T-helper 2 cell treated with Interferon-gamma antibody and Interleukin-4, amounts not matched to agents 100 ng/mL and 5 ng/mL, for 36 hours (primary cell): ENCODE data around the gene MARCKS. TPM values are rescaled to one million over a fixed set of nuclear protein-coding genes. Genes with fewer than 3 reads are reported as not detected.
"Not testable (repeated sequence)": the region's sequence is repeated elsewhere in the genome, so short reads cannot be mapped to it uniquely, and the experiment has no call there.

Source experiments
- intact Hi-C: fragments of 100-400 bp; cut with micrococcal nuclease; formaldehyde crosslinking; loops from one replicate; pipeline ENCODE4 v1.15.1; 2023
- total RNA-seq: library from RNA; stranded (reverse); gene quantifications from 2 replicates; pipeline ENCODE4 v1.2.3, GENCODE V29; 2022

MARCKS gene
- total RNA-seq, 1 donor from 2014 or later, result 0.11 TPM

DNA sequence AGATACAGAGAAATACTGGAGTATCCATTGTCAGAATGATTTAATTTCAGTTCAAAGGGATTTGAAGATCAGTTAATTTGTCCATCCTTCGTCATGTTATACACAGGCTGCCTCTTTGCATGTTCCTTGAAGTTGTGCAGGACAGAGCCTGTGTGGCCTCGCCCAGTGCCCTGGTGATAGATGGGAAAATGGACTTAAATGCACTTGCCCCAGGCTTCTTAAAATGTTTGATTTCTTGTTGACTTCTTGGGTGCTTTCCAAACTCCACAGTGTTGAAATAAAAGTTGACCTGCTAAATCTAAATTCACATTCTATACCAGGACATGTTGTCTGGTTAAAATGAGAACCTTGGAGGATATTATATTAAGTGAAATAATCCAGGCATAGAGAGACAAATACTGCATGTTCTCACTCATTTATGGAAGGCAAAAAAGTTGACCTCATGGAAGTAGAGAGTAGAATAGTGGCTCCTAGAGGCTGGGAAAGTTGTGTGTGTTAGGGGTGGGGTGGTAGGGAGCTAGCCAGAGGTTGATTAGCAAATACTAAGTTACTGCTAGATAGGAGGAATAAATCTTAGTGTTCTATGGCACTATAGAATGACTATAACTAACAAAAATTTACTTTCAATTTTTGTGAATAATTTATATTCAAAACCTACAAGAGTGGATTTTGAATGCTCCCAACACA lies 25.3 kb downstream of the MARCKS start:
- intact Hi-C loops, result no loop called here

GRCh38 chr6:113884011-113884410 lies 26.9 kb downstream of the MARCKS start:
- intact Hi-C loops, result no loop called here

- intact Hi-C loops, result no loop called here
Observed at GRCh38 chr6:113886512-113886911, 29.4 kb downstream of the MARCKS start.

DNA sequence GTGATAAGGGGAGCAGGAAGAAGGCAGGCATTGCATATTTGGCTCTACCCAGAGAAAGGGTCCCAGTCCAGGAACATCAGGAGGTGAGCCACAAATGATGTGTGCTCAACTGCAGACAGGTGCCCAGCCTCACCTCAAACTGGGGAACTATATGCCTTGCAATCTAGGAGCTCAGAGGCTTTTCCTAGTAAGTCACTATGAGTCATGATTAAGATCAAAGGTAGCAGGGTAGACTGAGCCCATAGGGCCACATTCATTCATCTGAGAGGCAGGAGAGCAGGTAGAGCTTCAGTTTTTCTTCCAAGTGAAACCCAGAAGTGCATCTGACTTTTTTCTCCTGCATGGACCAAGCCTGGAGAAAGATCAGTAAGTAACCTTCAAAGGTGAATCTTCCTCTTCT lies 31.3 kb downstream of the MARCKS start:
- intact Hi-C loops, result no loop called here

DNA sequence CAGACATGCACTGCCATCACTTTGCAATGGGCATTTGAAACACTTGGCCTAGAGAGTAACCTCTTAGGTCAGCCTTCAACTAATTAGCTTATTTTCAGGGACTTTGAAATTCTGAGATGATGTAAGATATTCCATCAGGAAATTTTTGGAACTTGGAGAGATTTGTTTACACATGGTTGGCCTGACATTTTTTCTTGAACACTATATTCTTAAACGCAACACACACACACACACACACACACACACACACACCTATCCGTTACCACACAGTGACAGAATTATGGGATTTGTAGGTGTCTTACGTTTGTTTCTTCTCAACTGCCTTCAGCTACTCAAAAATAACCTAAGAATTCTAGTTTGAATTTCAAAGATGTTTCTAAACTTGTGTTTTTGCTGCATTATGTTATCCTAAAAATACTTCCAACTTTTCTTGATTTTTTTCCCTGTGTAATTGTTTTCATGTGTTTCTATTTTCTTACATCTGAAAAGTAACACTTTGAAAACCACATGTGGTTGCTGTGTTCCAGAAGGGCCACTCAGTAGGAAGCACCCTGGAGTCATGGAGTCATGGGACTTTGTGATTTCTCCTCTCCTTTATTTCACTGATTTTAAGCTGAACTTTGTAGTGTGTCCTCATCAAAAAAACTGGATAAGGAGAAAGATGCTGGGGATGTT lies 31.9 kb downstream of the MARCKS start:
- intact Hi-C loops, result no loop called here

DNA sequence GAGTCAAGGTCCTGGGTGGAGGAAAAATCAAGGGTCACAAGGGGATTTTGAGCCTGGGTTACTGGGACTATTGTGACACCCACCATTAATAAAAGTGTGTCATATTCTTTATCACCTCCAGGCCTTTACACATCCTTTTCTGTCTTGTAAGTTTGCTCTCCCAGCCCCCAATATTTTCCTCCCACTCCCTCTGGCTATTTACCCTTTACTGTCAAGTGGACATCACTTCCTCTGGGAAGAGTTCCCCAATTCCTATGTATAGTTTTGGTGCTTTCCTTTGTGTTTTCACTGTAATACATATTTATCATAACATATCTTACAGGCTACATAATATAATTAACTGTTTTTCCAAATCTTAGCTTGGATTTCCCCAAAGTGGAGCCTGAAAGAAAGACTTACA lies 36.3 kb downstream of the MARCKS start:
- intact Hi-C loops, result no loop called here

DNA sequence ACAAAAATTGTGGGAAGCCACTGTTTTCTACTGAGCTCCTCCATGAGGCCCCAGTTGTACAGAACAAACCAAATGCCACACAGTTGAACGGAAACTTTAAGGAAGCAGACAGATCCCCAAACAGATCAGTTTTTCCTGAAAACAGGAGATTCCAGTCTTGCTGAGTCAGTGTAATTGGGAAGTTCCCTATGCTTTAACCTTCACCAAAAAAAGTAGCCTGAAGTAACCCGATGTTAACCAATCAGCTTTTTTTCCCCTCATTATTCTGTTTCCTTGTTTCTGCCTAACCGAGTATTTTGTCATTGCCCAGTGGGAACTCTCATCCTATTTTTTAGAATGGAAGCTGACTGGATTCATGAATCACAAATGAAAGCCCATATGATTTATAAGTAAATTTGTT lies 36.7 kb downstream of the MARCKS start:
- intact Hi-C loops, result no loop called here

GRCh38 chr6:113894712-113895674 lies 37.8 kb downstream of the MARCKS start:
- intact Hi-C loops, result no loop called here

- intact Hi-C loops, result no loop called here
Observed at GRCh38 chr6:113901482-113901881, 44.3 kb downstream of the MARCKS start.

- intact Hi-C loops, result no loop called here
Observed at GRCh38 chr6:113903666-113904330, 46.7 kb downstream of the MARCKS start.

DNA sequence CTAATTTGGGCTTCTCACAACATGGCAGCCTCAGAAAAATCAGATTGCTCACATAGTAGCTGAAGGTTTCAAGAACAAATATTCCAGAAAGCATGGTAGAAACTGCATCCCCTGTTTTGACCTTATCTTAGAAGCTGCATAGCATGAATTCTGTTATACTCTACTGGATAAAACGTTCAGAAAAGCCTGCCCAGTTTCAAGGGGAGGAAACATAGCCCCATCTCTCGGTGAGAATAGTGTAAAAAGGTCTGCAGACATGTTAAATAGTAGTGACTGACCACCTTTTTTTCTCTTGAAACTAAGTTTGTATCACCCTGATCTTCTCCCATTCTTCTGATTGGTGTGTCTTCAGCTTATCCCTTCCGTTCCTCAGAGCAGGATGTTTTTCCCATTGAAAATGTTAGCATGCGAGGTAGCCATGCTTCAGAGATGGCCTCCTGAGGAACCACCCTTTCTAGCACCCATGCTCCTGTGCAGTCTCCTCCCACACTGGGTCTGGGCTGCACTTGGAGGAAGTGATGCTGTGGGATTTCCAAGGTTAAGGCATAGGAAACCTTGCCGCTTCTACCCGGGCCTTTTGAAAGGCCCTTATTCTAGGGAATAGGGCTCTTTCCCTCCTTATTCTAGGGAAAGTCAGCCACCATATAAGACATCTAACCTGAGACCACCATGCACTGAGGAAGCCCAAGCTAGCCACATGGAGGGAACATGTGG lies 50.1 kb downstream of the MARCKS start:
- intact Hi-C loops, result no loop called here

DNA sequence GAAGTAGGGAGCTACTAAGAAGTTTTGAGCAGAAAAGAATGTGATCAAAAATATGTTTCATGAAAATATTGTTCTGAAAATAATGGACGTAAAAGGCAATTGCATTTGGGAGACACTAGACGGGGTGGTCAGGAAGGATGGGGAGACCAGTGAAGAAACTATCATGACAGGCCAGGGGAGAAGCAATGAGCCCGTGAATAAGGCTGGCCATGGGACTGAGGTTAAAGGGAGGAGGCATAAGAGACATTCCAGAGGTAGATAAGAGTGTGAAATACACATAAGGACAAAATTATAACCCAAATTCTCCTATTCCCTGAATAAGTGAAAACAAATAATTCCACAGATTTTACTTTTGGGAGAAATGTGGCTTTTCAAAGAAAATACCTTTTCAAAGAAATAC lies 51.7 kb downstream of the MARCKS start:
- intact Hi-C loops, result loop anchor here (1.0 kb wide), 1 partner anchor 1128 kb away; no protein-coding TSS in a partner anchor

- intact Hi-C loops, result loop anchor here (1.0 kb wide), 1 partner anchor 1129 kb away; no protein-coding TSS in a partner anchor
Observed at GRCh38 chr6:113909224-113909856, 52.2 kb downstream of the MARCKS start.

DNA sequence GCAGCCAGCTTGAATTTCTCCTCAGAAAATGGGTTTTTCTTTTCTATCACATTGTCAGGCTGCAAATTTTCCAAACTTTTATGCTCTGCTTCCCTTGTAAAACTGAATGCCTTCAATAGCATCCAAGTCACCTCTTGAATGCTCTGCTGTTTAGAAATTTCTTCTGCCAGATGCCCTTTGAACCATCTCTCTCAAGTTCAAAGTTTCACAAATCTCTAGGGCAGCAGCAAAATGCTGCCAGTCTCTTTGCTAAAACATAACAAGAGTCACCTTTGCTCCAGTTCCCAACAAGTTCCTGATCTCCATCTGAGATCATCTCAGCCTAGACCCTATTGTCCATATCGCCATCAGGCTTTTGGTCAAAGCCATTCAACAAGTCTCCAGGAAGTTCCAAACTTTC lies 53.1 kb downstream of the MARCKS start:
- intact Hi-C loops, result not testable (repeated sequence)

Other genes starting within 250 kb of the MARCKS start
- gene HDAC2, start 113.8 kb downstream of the MARCKS start, total RNA-seq, result 83.9 and 94.6 TPM in 2 replicates